SK-N-SH (cell line): ENCODE results near the gene KCNK17. TPM values are rescaled to one million over a fixed set of nuclear protein-coding genes. Genes with fewer than 3 reads are reported as not detected.

Experiments used
- CTCF ChIA-PET: fragments of 300-600, 350-600 bp; formaldehyde crosslinking; extraction: SDS; loops from one replicate; lab custom pipeline; 2021; lab: Yijun Ruan, JAX
- POLR2A ChIA-PET: fragments of 350-600 bp; sonication (Branson Sonifier 250); formaldehyde crosslinking; extraction: SDS; loops from one replicate; lab custom pipeline; 2020; ENCODE audit warnings: antibody characterized with exemption, inconsistent platforms; lab: Yijun Ruan, JAX
- DNase-seq: peaks from one replicate; pipeline ENCODE4 v3.0.0; 2012
- H2AFZ ChIP-seq: fragments of 200-600 bp; sonication (generic); 2 replicates; pipeline ENCODE4 v1.8.1; 2016; ENCODE audit warnings: antibody characterized with exemption, mild to moderate bottlenecking, low read depth
- H3F3A ChIP-seq: fragments of 200-600 bp; sonication (generic); replicated peaks from 2 replicates; pipeline ENCODE3; 2016; ENCODE audit warnings: antibody characterized with exemption, mild to moderate bottlenecking; ENCODE audit not compliant: insufficient read depth
- H3K27ac ChIP-seq, 2 experiments: fragments of 200-500 bp in 1 of 2; fragments of 200-600 bp in 1 of 2; sonication (Bioruptor generic) in 1 of 2; sonication (generic), shearing (Covaris generic) in 1 of 2; 2 replicates each; pipeline versions ENCODE4 v1.5.1 to v1.6.1; 2014 to 2016; ENCODE audit warnings: low read depth in 2 of 2, inconsistent platforms in 1 of 2, low read length in 1 of 2, mild to moderate bottlenecking in 1 of 2, mixed read lengths in 1 of 2
- H3K27me3 ChIP-seq: fragments of 200-600 bp; sonication (generic), shearing (Covaris generic); 2 replicates; pipeline ENCODE4 v1.6.1; 2016; ENCODE audit warnings: mixed run types; ENCODE audit not compliant: insufficient read depth
- H3K36me3 ChIP-seq, 2 experiments: fragments of 200-500 bp in 1 of 2; fragments of 200-600 bp in 1 of 2; sonication (Bioruptor generic) in 1 of 2; sonication (generic) in 1 of 2; replicated peaks in 1 of 2; 2 replicates each; pipeline versions ENCODE3 to v1.5.1; 2014 to 2016; ENCODE audit warnings: low read length in 1 of 2, mild to moderate bottlenecking in 1 of 2; ENCODE audit not compliant: insufficient read depth in 2 of 2, control insufficient read depth in 1 of 2
- H3K4me1 ChIP-seq, 2 experiments: fragments of 200-500 bp in 1 of 2; fragments of 200-600 bp in 1 of 2; sonication (Bioruptor generic) in 1 of 2; sonication (generic), shearing (Covaris generic) in 1 of 2; 2 replicates each; pipeline versions ENCODE4 v1.5.1 to v1.6.1; 2014 to 2016; ENCODE audit warnings: low read depth in 1 of 2, low read length in 1 of 2, mixed run types in 1 of 2; ENCODE audit not compliant: insufficient read depth in 2 of 2, control insufficient read depth in 1 of 2
- H3K4me2 ChIP-seq: fragments of 200-600 bp; sonication (generic), shearing (Covaris generic); 2 replicates; pipeline ENCODE4 v1.6.1; 2017; ENCODE audit warnings: mixed run types
- H3K4me3 ChIP-seq, 2 experiments: fragments of 200-500 bp in 1 of 2; fragments of 200-600 bp in 1 of 2; sonication (Bioruptor generic) in 1 of 2; sonication (generic), shearing (Covaris generic) in 1 of 2; 2 replicates each; pipeline versions ENCODE4 v1.5.1 to v1.8.1; 2014 to 2016; ENCODE audit warnings: low read depth in 2 of 2, inconsistent platforms in 1 of 2, low read length in 1 of 2, mild to moderate bottlenecking in 1 of 2, mixed read lengths in 1 of 2, moderate library complexity in 1 of 2
- H3K79me2 ChIP-seq: fragments of 200-600 bp; sonication (generic); 2 replicates; pipeline ENCODE4 v1.8.1; 2017; ENCODE audit warnings: mild to moderate bottlenecking; ENCODE audit not compliant: insufficient read depth
- H3K9ac ChIP-seq: fragments of 200-600 bp; sonication (generic); 2 replicates; pipeline ENCODE4 v1.6.1; 2017; ENCODE audit warnings: mixed run types
- H3K9me2 ChIP-seq: fragments of 200-600 bp; sonication (generic); 2 replicates; pipeline ENCODE4 v1.6.1; 2017; ENCODE audit warnings: mixed run types
- H3K9me3 ChIP-seq: fragments of 200-600 bp; sonication (generic); 2 replicates; pipeline ENCODE4 v1.6.1; 2017; ENCODE audit warnings: mixed run types, mild to moderate bottlenecking, moderate library complexity
- H4K20me1 ChIP-seq: fragments of 200-600 bp; sonication (generic); 2 replicates; pipeline ENCODE4 v1.6.1; 2017; ENCODE audit warnings: mild to moderate bottlenecking, mixed run types; ENCODE audit not compliant: insufficient read depth
- EP300 ChIP-seq, 2 experiments: IDR thresholded peaks; 2 replicates each; pipeline versions ENCODE4 v1.4.0 to v1.6.1; 2012; ENCODE audit warnings: borderline replicate concordance in 1 of 2, low read depth in 1 of 2, low read length in 1 of 2
- GATA2 ChIP-seq: sonication (generic); formaldehyde crosslinking; IDR thresholded peaks from 2 replicates; pipeline ENCODE4 v1.5.0; 2020; ENCODE audit warnings: mild to moderate bottlenecking, missing genetic modification reagents
- JUND ChIP-seq: IDR thresholded peaks from 2 replicates; pipeline ENCODE4 v1.4.0; 2012
- NRF1 ChIP-seq: IDR thresholded peaks from 2 replicates; pipeline ENCODE4 v1.6.1; 2012; ENCODE audit warnings: low read depth, mild to moderate bottlenecking, low read length
- RCOR1 ChIP-seq: fragments of 150-350 bp; IDR thresholded peaks from 2 replicates; pipeline ENCODE4 v1.6.1; 2017; ENCODE audit warnings: antibody characterized with exemption, low read length
- SMC3 ChIP-seq: IDR thresholded peaks from 2 replicates; pipeline ENCODE4 v1.6.1; 2012; ENCODE audit warnings: low read depth, low read length, improper control_type of control experiment
- TAF1 ChIP-seq: IDR thresholded peaks from 2 replicates; pipeline ENCODE4 v1.6.1; 2012; ENCODE audit warnings: low read depth, mild to moderate bottlenecking, low read length, moderate library complexity, borderline replicate concordance
- TCF12 ChIP-seq: IDR thresholded peaks from 2 replicates; pipeline ENCODE4 v1.4.0; 2012
- WGBS: methylation state at CpG from one replicate; pipeline ENCODE4 v1.1.6; 2017; ENCODE audit warnings: low lambda C conversion rate; 5-methylcytosine and 5-hydroxymethylcytosine counted together
- polyA plus RNA-seq, 3 experiments: library from polyadenylated mRNA; depleted of rRNA; stranded (reverse); fragments of >200 nt; gene quantifications; 2 replicates each; pipeline ENCODE4 v1.2.3, GENCODE V29; 2012
- TF ChIP-seq, protein P1 (sequence below): IDR thresholded peaks from 2 replicates; pipeline ENCODE4 v1.6.1; 2012; ENCODE audit warnings: mild to moderate bottlenecking, low read depth, low read length, moderate library complexity
- TF ChIP-seq, protein P2 (sequence below): IDR thresholded peaks from 2 replicates; pipeline ENCODE4 v1.4.0; 2012; ENCODE audit warnings: low read depth, borderline replicate concordance
- TF ChIP-seq, protein P3 (sequence below): fragments of 150-350 bp; IDR thresholded peaks from 2 replicates; pipeline ENCODE4 v1.6.1; 2016; ENCODE audit warnings: mild to moderate bottlenecking, low read depth, low read length
- TF ChIP-seq, protein P4 (sequence below): fragments of 150-350 bp; IDR thresholded peaks from 2 replicates; pipeline ENCODE4 v1.6.1; 2017; ENCODE audit warnings: antibody characterized with exemption, low read length, low read depth, borderline replicate concordance
- TF ChIP-seq, protein P5 (sequence below): IDR thresholded peaks from 2 replicates; pipeline ENCODE4; 2012

KCNK17 gene
- polyA plus RNA-seq, 1 of the 3 experiments (the other 2 are of a cell fraction): not detected

DNA sequence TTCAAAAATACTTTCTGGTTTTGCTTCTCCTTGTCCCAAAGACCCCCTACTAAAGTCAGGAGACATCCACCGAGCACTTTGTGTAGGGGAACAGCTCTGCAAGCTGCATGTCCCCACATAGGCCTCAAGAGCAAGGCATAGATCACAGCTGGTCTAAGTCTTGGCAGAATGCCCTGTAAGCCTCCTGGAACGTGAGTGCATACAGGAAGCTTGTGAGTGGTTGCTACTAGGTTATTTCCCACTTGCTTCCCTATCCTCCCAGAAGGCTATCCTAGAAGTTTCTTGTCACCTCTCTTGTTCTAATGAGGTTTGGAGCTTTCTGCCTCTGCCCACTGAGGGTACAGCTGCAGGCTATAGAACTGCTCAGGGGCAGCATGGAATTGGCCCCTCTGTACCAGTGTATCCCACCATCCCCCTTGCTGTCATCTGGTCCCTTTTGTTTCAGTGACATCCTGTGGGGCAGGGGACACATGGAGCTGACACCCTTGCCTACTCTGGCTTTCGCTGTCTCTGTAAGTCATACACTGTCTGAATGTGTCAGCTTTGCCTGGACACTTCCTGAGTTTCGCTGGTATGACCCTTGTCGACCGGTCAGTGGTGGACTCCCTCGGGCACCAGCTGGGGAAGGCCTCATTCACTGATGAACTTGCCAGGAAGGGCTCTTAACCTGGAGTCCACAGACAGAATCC, 43.9 kb upstream of the KCNK17 start:
- H3K4me2 ChIP-seq: no peak overlapping the region
- H3K27ac ChIP-seq: peak overlapping the region in 1 of 2 experiments; percentile 36; a peak in 1 of 4 replicates
- H4K20me1 ChIP-seq: no peaks in the 10 kb centered on the region
- H3K9me2 ChIP-seq: no peaks in the 10 kb centered on the region
- no peaks in the 10 kb centered on the region for H3K27me3 ChIP-seq
- H3F3A ChIP-seq: no peaks in the 10 kb centered on the region
- peak; percentile 68 for DNase-seq
- H3K9ac ChIP-seq: no peak overlapping the region
- no peaks in the 10 kb centered on the region for H3K36me3 ChIP-seq
- no peaks in the 10 kb centered on the region for H3K9me3 ChIP-seq
- no peak overlapping the region for H2AFZ ChIP-seq
- no peaks in the 10 kb centered on the region for H3K79me2 ChIP-seq
- peaks cover 0 to 16% of the 10 kb centered on the region in 2 experiments; a peak in 1 of 4 replicates for H3K4me1 ChIP-seq
- ChIA-PET POLR2A (no interaction called here), CTCF (interaction anchor here (0.6 to 2.5 kb wide), 7 partner anchors 8 to 535 kb away, joined by 3 to 17 read pairs (median 3); no protein-coding TSS in a partner anchor)
- H3K4me3 ChIP-seq: no peak overlapping the region
- 18% methylated on average over 4 of the region's 7 CpGs for WGBS
- TF ChIP-seq NRF1 (no peak), RCOR1 (0 out of 2 replicates have a peak, but pooled peaks have one; percentile 32), TCF12 (no peak)
- TF ChIP-seq, protein P1, sequence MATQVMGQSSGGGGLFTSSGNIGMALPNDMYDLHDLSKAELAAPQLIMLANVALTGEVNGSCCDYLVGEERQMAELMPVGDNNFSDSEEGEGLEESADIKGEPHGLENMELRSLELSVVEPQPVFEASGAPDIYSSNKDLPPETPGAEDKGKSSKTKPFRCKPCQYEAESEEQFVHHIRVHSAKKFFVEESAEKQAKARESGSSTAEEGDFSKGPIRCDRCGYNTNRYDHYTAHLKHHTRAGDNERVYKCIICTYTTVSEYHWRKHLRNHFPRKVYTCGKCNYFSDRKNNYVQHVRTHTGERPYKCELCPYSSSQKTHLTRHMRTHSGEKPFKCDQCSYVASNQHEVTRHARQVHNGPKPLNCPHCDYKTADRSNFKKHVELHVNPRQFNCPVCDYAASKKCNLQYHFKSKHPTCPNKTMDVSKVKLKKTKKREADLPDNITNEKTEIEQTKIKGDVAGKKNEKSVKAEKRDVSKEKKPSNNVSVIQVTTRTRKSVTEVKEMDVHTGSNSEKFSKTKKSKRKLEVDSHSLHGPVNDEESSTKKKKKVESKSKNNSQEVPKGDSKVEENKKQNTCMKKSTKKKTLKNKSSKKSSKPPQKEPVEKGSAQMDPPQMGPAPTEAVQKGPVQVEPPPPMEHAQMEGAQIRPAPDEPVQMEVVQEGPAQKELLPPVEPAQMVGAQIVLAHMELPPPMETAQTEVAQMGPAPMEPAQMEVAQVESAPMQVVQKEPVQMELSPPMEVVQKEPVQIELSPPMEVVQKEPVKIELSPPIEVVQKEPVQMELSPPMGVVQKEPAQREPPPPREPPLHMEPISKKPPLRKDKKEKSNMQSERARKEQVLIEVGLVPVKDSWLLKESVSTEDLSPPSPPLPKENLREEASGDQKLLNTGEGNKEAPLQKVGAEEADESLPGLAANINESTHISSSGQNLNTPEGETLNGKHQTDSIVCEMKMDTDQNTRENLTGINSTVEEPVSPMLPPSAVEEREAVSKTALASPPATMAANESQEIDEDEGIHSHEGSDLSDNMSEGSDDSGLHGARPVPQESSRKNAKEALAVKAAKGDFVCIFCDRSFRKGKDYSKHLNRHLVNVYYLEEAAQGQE: no peak

DNA sequence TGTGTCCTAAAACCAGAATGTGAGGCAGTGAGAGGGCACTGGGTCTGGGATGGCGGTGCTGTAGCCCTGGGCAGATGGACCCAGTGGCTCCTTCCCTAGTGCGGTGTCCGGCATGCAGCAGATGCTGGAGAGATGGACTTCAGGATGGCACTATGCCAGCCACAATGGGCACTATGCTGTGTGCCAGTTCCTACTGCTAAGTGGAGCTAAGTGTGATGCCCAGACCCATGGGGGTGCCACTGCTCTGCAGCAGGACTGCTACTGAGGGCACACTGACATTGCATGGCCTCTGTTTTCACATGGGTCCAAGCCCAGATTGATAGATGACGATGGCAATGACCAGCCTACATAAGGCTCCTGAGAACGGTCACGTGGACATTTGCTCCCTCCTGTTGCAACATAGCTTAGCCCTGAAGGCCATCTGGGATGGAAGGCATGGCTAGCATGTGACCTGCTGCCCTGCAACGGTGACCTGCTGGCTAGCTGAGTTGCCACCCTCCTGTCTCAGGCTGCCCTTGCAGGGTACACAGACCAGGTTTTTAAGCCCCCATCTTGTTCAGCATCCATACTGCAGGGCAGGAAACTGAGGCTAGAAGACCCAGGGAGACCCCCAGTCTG, 39.6 kb upstream of the KCNK17 start:
- H3K4me3 ChIP-seq: no peak overlapping the region
- no peaks in the 10 kb centered on the region for H3K9me2 ChIP-seq
- H3K9ac ChIP-seq: no peak overlapping the region
- no peak overlapping the region for H2AFZ ChIP-seq
- ChIA-PET CTCF (interaction anchor here (1.3 to 8.1 kb wide), 2 partner anchors 9 to 13 kb away, joined by 3 to 62 read pairs; no protein-coding TSS in a partner anchor), POLR2A (no interaction called here)
- DNase-seq: no peak
- no peaks in the 10 kb centered on the region for H3K36me3 ChIP-seq
- H3K4me1 ChIP-seq: peaks cover 0 to 9% of the 10 kb centered on the region in 2 experiments; a peak in 1 of 4 replicates
- H3F3A ChIP-seq: no peaks in the 10 kb centered on the region
- H3K27ac ChIP-seq: no peak overlapping the region
- TF ChIP-seq, protein P2, sequence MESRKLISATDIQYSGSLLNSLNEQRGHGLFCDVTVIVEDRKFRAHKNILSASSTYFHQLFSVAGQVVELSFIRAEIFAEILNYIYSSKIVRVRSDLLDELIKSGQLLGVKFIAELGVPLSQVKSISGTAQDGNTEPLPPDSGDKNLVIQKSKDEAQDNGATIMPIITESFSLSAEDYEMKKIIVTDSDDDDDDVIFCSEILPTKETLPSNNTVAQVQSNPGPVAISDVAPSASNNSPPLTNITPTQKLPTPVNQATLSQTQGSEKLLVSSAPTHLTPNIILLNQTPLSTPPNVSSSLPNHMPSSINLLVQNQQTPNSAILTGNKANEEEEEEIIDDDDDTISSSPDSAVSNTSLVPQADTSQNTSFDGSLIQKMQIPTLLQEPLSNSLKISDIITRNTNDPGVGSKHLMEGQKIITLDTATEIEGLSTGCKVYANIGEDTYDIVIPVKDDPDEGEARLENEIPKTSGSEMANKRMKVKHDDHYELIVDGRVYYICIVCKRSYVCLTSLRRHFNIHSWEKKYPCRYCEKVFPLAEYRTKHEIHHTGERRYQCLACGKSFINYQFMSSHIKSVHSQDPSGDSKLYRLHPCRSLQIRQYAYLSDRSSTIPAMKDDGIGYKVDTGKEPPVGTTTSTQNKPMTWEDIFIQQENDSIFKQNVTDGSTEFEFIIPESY: no peak
- TF ChIP-seq SMC3 (no peak), EP300 (IDR thresholded peaks at IDR 0.05; ENCODE audit: borderline replicate concordance in 1 of 2, low read depth in 1 of 2, low read length in 1 of 2) (no peak), GATA2 (no peak), JUND (no peak), TAF1 (no peak)
- TF ChIP-seq, protein P3, sequence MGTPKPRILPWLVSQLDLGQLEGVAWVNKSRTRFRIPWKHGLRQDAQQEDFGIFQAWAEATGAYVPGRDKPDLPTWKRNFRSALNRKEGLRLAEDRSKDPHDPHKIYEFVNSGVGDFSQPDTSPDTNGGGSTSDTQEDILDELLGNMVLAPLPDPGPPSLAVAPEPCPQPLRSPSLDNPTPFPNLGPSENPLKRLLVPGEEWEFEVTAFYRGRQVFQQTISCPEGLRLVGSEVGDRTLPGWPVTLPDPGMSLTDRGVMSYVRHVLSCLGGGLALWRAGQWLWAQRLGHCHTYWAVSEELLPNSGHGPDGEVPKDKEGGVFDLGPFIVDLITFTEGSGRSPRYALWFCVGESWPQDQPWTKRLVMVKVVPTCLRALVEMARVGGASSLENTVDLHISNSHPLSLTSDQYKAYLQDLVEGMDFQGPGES: no peak
- TF ChIP-seq, protein P4, sequence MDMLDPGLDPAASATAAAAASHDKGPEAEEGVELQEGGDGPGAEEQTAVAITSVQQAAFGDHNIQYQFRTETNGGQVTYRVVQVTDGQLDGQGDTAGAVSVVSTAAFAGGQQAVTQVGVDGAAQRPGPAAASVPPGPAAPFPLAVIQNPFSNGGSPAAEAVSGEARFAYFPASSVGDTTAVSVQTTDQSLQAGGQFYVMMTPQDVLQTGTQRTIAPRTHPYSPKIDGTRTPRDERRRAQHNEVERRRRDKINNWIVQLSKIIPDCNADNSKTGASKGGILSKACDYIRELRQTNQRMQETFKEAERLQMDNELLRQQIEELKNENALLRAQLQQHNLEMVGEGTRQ: no peak
- TF ChIP-seq, protein P5, sequence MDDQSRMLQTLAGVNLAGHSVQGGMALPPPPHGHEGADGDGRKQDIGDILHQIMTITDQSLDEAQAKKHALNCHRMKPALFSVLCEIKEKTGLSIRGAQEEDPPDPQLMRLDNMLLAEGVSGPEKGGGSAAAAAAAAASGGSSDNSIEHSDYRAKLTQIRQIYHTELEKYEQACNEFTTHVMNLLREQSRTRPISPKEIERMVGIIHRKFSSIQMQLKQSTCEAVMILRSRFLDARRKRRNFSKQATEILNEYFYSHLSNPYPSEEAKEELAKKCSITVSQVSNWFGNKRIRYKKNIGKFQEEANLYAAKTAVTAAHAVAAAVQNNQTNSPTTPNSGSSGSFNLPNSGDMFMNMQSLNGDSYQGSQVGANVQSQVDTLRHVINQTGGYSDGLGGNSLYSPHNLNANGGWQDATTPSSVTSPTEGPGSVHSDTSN: no peak
- no peaks in the 10 kb centered on the region for H3K27me3 ChIP-seq
- no peaks in the 10 kb centered on the region for H3K79me2 ChIP-seq
- H3K9me3 ChIP-seq: no peaks in the 10 kb centered on the region
- WGBS: 14% methylated on average over 5 of the region's 7 CpGs
- no peak overlapping the region for H3K4me2 ChIP-seq
- H4K20me1 ChIP-seq: no peaks in the 10 kb centered on the region
